Measurements from ENCODE around the gene MBLAC2.

- no peak for TF ChIP-seq POLR2A (IDR thresholded peaks at IDR 0.05; ENCODE audit: low read depth, low read length)
- TF ChIP-seq TAF1 (IDR thresholded peaks at IDR 0.05; ENCODE audit: borderline replicate concordance, low read depth, low read length) = no peak
- TF ChIP-seq POLR2AphosphoS5 (IDR thresholded peaks at IDR 0.05; ENCODE audit: low read depth, low read length) = no peak
Measured at GRCh38 chr5:90476391-90476790, 1.8 kb upstream of the MBLAC2 start.

Data from GM12892 (cell line).